HEK293 (cell line): ENCODE data around the gene KRT8.
A peak's percentile ranks its signal among the peaks of the same experiment; 100 is the strongest.

Experiments
- CTCF ChIA-PET: fragments of 350-600 bp; formaldehyde crosslinking; extraction: SDS; loops from one replicate; lab custom pipeline; 2021; ENCODE audit warnings: antibody characterized with exemption; lab: Yijun Ruan, JAX
- POLR2A ChIA-PET: fragments of 300-600 bp; formaldehyde crosslinking; extraction: SDS; loops from one replicate; lab custom pipeline; 2020; ENCODE audit warnings: antibody characterized with exemption, inconsistent platforms; lab: Yijun Ruan, JAX
- H3K27ac ChIP-seq: fragments of 200-500 bp; sonication (Bioruptor generic); 2 replicates; pipeline ENCODE4 v1.5.1; 2014; ENCODE audit warnings: low read depth, low read length, control low read depth, inconsistent platforms; ENCODE audit errors: extremely low read depth
- H3K36me3 ChIP-seq, 2 experiments: fragments of 200-500 bp in 1 of 2; sonication (Bioruptor generic) in 1 of 2; 1 replicate in 1 of 2; 2 replicates in 1 of 2; pipeline ENCODE4 v1.5.1; 2014 to 2017; ENCODE audit warnings: inconsistent platforms in 2 of 2, low read length in 2 of 2; ENCODE audit not compliant: control insufficient read depth in 2 of 2, insufficient read depth in 1 of 2
- H3K4me1 ChIP-seq: fragments of 200-500 bp; sonication (Bioruptor generic); 2 replicates; pipeline ENCODE4 v1.5.1; 2014; ENCODE audit warnings: mild to moderate bottlenecking, low read length, inconsistent platforms; ENCODE audit not compliant: control insufficient read depth, insufficient read depth
- H3K4me3 ChIP-seq: 2 replicates; pipeline ENCODE4 v1.5.1; 2011; ENCODE audit warnings: low read depth, mild to moderate bottlenecking, control low read depth, low read length, moderate library complexity
- H3K9me3 ChIP-seq: fragments of 200-500 bp; sonication (Bioruptor generic); 2 replicates; pipeline ENCODE4 v1.5.1; 2014; ENCODE audit warnings: low read depth, low read length, inconsistent platforms; ENCODE audit not compliant: control insufficient read depth, insufficient read depth
- EGR2 ChIP-seq: fragments of 450-650 bp; formaldehyde crosslinking; IDR thresholded peaks from 2 replicates; pipeline ENCODE4 v1.5.1; 2016; ENCODE audit warnings: low read depth, missing biosample characterization, missing genetic modification characterization
- KLF9 ChIP-seq: fragments of 450-650 bp; formaldehyde crosslinking; IDR thresholded peaks from 2 replicates; pipeline ENCODE4 v1.5.1; 2016; ENCODE audit warnings: missing biosample characterization, missing genetic modification characterization, low read depth
- MEIS1 ChIP-seq: sonication (generic); formaldehyde crosslinking; IDR thresholded peaks from 2 replicates; pipeline ENCODE4 v1.8.1; 2022; ENCODE audit warnings: missing genetic modification reagents, mild to moderate bottlenecking, borderline replicate concordance
- RBAK ChIP-seq: fragments of 450-650 bp; formaldehyde crosslinking; IDR thresholded peaks from 2 replicates; pipeline ENCODE4 v1.5.1; 2016; ENCODE audit warnings: missing biosample characterization, missing genetic modification characterization
- SCRT2 ChIP-seq: fragments of 450-650 bp; formaldehyde crosslinking; IDR thresholded peaks from 2 replicates; pipeline ENCODE4 v1.5.1; 2016; ENCODE audit warnings: missing biosample characterization, missing genetic modification characterization
- WT1 ChIP-seq: fragments of 450-650 bp; formaldehyde crosslinking; IDR thresholded peaks from 2 replicates; pipeline ENCODE4 v1.5.1; 2016; ENCODE audit warnings: missing biosample characterization, missing genetic modification characterization
- ZBTB20 ChIP-seq: fragments of 450-650 bp; formaldehyde crosslinking; IDR thresholded peaks from 2 replicates; pipeline ENCODE4 v1.5.1; 2016; ENCODE audit warnings: missing biosample characterization, missing genetic modification characterization
- ZBTB44 ChIP-seq: fragments of 450-650 bp; IDR thresholded peaks from 2 replicates; pipeline ENCODE4 v1.5.1; 2018; ENCODE audit warnings: missing biosample characterization, mild to moderate bottlenecking, missing genetic modification characterization
- ZIC2 ChIP-seq: fragments of 450-650 bp; formaldehyde crosslinking; IDR thresholded peaks from 2 replicates; pipeline ENCODE4 v1.5.1; 2016; ENCODE audit warnings: missing biosample characterization, missing genetic modification characterization
- ZNF121 ChIP-seq: fragments of 450-650 bp; formaldehyde crosslinking; IDR thresholded peaks from 2 replicates; pipeline ENCODE4 v1.5.1; 2016; ENCODE audit warnings: missing biosample characterization, missing genetic modification characterization
- ZNF16 ChIP-seq: fragments of 450-650 bp; formaldehyde crosslinking; IDR thresholded peaks from 2 replicates; pipeline ENCODE4 v1.5.1; 2016; ENCODE audit warnings: low read depth, missing biosample characterization, missing genetic modification characterization
- ZNF174 ChIP-seq: fragments of 450-650 bp; formaldehyde crosslinking; IDR thresholded peaks from 2 replicates; pipeline ENCODE4 v1.5.0; 2017; ENCODE audit warnings: missing biosample characterization, mild to moderate bottlenecking, missing genetic modification characterization
- ZNF2 ChIP-seq: fragments of 450-650 bp; formaldehyde crosslinking; IDR thresholded peaks from 2 replicates; pipeline ENCODE4 v1.5.1; 2016; ENCODE audit warnings: missing biosample characterization, missing genetic modification characterization
- ZNF280D ChIP-seq: fragments of 450-650 bp; formaldehyde crosslinking; IDR thresholded peaks from 2 replicates; pipeline ENCODE4 v1.5.1; 2016; ENCODE audit warnings: missing biosample characterization, missing genetic modification characterization
- ZNF292 ChIP-seq: fragments of 450-650 bp; formaldehyde crosslinking; IDR thresholded peaks from 2 replicates; pipeline ENCODE4 v1.5.1; 2016; ENCODE audit warnings: low read depth, missing biosample characterization, missing genetic modification characterization, borderline replicate concordance
- ZNF426 ChIP-seq: fragments of 450-650 bp; formaldehyde crosslinking; IDR thresholded peaks from 2 replicates; pipeline ENCODE4 v1.5.1; 2017; ENCODE audit warnings: missing biosample characterization, missing genetic modification characterization, mild to moderate bottlenecking, inconsistent platforms, moderate library complexity
- ZNF580 ChIP-seq: fragments of 450-650 bp; formaldehyde crosslinking; IDR thresholded peaks from 2 replicates; pipeline ENCODE4 v1.5.1; 2016; ENCODE audit warnings: missing biosample characterization, missing genetic modification characterization
- ZNF610 ChIP-seq: fragments of 450-650 bp; formaldehyde crosslinking; IDR thresholded peaks from 2 replicates; pipeline ENCODE4 v1.5.1; 2016; ENCODE audit warnings: missing biosample characterization, missing genetic modification characterization, borderline replicate concordance
- ZNF660 ChIP-seq: fragments of 450-650 bp; IDR thresholded peaks from 2 replicates; pipeline ENCODE4 v1.5.1; 2018; ENCODE audit warnings: missing biosample characterization, mild to moderate bottlenecking, missing genetic modification characterization
- ZNF677 ChIP-seq: fragments of 450-650 bp; IDR thresholded peaks from 2 replicates; pipeline ENCODE4 v1.5.0; 2018; ENCODE audit warnings: missing biosample characterization, mild to moderate bottlenecking, missing genetic modification characterization, moderate library complexity
- ZNF777 ChIP-seq: fragments of 450-650 bp; formaldehyde crosslinking; IDR thresholded peaks from 2 replicates; pipeline ENCODE4 v1.5.1; 2017; ENCODE audit warnings: missing biosample characterization, missing genetic modification characterization, borderline replicate concordance
- ZNF837 ChIP-seq: fragments of 450-650 bp; formaldehyde crosslinking; IDR thresholded peaks from 2 replicates; pipeline ENCODE4 v1.5.1; 2016; ENCODE audit warnings: missing biosample characterization, missing genetic modification characterization
- TF ChIP-seq, protein P1 (sequence below): fragments of 450-650 bp; formaldehyde crosslinking; IDR thresholded peaks from 2 replicates; pipeline ENCODE4 v1.5.1; 2016; ENCODE audit warnings: missing biosample characterization, missing genetic modification characterization
- TF ChIP-seq, protein P2 (sequence below): fragments of 450-650 bp; formaldehyde crosslinking; IDR thresholded peaks from 2 replicates; pipeline ENCODE4 v1.5.1; 2016; ENCODE audit warnings: missing biosample characterization, missing genetic modification characterization
- TF ChIP-seq, protein P3 (sequence below): fragments of 450-650 bp; formaldehyde crosslinking; IDR thresholded peaks from 2 replicates; pipeline ENCODE4 v1.5.1; 2016; ENCODE audit warnings: missing biosample characterization, missing genetic modification characterization
- TF ChIP-seq, protein P4 (sequence below): fragments of 450-650 bp; formaldehyde crosslinking; IDR thresholded peaks from 2 replicates; pipeline ENCODE4 v1.5.1; 2016; ENCODE audit warnings: missing biosample characterization, missing genetic modification characterization

KRT8 gene

DNA sequence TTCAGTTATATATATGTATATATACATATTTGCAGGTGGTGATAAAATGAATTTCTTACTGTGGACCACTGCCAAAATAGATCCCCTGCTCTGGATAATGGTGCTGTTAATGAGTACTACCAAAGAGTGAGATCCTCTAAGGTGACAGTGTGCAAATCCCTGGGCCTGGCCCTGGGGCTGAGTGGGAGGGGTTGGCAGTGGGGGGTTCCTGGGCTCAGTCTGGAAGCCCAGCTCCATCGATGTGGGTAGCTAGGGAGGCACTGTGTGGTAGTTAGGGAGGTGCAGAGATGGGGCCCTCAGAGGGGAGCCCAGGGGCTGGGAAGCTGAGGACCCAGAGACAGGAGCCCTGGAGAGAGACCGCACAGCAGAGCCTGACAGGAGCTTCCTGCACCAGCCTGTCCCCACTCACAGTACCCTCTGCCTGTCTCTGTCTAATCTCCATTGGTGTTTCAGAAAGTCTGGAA is 9.1 kb downstream of the KRT8 start (continued):
- TF ChIP-seq WT1 (tag by site-specific recombination) (peak; percentile 6), ZBTB44 (no peak), EGR2 (peak; percentile 58; the same call in 1 of the 2 replicates), ZNF16 (tag by site-specific recombination) (no peak), ZNF660 (tag by site-specific recombination) (no peak), ZNF121 (tag by site-specific recombination) (no peak), RBAK (tag by site-specific recombination) (no peak), KLF9 (no peak), ZNF292 (no peak), ZNF174 (tag by site-specific recombination) (no peak), ZNF580 (tag by site-specific recombination) (no peak), ZBTB20 (tag by site-specific recombination) (peak; percentile 81), ZNF837 (tag by site-specific recombination) (no peak), ZNF610 (tag by site-specific recombination) (no peak), ZIC2 (tag by site-specific recombination) (0 out of 2 replicates have a peak, but pooled peaks have one; percentile 8), ZNF2 (tag by site-specific recombination) (no peak), MEIS1 (CRISPR knock-in tag) (no peak)
- TF ChIP-seq, protein P1, sequence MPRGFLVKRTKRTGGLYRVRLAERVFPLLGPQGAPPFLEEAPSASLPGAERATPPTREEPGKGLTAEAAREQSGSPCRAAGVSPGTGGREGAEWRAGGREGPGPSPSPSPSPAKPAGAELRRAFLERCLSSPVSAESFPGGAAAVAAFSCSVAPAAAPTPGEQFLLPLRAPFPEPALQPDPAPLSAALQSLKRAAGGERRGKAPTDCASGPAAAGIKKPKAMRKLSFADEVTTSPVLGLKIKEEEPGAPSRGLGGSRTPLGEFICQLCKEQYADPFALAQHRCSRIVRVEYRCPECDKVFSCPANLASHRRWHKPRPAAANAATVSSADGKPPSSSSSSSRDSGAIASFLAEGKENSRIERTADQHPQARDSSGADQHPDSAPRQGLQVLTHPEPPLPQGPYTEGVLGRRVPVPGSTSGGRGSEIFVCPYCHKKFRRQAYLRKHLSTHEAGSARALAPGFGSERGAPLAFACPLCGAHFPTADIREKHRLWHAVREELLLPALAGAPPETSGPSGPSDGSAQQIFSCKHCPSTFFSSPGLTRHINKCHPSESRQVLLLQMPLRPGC (tag by site-specific recombination), result no peak
- TF ChIP-seq, protein P2, sequence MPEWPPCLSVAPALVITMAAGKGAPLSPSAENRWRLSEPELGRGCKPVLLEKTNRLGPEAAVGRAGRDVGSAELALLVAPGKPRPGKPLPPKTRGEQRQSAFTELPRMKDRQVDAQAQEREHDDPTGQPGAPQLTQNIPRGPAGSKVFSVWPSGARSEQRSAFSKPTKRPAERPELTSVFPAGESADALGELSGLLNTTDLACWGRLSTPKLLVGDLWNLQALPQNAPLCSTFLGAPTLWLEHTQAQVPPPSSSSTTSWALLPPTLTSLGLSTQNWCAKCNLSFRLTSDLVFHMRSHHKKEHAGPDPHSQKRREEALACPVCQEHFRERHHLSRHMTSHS (tag by site-specific recombination), result no peak

- Histone ChIP-seq H3K4me1 (peaks cover 15% of the 10 kb centered on the region), H3K36me3 (peaks cover 4 to 20% of the 10 kb centered on the region in 2 experiments; a peak in 2 of 3 replicates), H3K9me3 (no peaks in the 10 kb centered on the region), H3K4me3 (no peak overlapping the region), H3K27ac (no peak overlapping the region)
- CTCF ChIA-PET, result interaction anchor here (0.6 to 20.1 kb wide), 4 partner anchors 11 to 580 kb away, joined by 4 to 316 read pairs (median 132); no protein-coding TSS in a partner anchor
- POLR2A ChIA-PET, result interaction anchor here (5.3 kb wide), 1 partner anchor 12 kb away, joined by 57 read pairs; the partner anchor contains the start of gene KRT8
- TF ChIP-seq ZNF426 (tag by site-specific recombination) (no peak), SCRT2 (tag by site-specific recombination) (no peak), ZNF677 (tag by site-specific recombination) (no peak), ZNF580 (tag by site-specific recombination) (peak; percentile 81), ZNF777 (tag by site-specific recombination) (no peak), ZNF280D (tag by site-specific recombination) (0 out of 2 replicates have a peak, but pooled peaks have one; percentile 56)
- TF ChIP-seq, protein P3, sequence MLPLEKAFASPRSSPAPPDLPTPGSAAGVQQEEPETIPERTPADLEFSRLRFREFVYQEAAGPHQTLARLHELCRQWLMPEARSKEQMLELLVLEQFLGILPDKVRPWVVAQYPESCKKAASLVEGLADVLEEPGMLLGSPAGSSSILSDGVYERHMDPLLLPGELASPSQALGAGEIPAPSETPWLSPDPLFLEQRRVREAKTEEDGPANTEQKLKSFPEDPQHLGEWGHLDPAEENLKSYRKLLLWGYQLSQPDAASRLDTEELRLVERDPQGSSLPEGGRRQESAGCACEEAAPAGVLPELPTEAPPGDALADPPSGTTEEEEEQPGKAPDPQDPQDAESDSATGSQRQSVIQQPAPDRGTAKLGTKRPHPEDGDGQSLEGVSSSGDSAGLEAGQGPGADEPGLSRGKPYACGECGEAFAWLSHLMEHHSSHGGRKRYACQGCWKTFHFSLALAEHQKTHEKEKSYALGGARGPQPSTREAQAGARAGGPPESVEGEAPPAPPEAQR, result no peak
- TF ChIP-seq, protein P4, sequence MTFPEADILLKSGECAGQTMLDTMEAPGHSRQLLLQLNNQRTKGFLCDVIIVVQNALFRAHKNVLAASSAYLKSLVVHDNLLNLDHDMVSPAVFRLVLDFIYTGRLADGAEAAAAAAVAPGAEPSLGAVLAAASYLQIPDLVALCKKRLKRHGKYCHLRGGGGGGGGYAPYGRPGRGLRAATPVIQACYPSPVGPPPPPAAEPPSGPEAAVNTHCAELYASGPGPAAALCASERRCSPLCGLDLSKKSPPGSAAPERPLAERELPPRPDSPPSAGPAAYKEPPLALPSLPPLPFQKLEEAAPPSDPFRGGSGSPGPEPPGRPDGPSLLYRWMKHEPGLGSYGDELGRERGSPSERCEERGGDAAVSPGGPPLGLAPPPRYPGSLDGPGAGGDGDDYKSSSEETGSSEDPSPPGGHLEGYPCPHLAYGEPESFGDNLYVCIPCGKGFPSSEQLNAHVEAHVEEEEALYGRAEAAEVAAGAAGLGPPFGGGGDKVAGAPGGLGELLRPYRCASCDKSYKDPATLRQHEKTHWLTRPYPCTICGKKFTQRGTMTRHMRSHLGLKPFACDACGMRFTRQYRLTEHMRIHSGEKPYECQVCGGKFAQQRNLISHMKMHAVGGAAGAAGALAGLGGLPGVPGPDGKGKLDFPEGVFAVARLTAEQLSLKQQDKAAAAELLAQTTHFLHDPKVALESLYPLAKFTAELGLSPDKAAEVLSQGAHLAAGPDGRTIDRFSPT (tag by site-specific recombination), result no peak
Observed at GRCh38 chr12:52892974-52893373, 11.9 kb downstream of the KRT8 start.
